ENCODE measurements around the gene ZNF784.

Gene ZNF784

DNA sequence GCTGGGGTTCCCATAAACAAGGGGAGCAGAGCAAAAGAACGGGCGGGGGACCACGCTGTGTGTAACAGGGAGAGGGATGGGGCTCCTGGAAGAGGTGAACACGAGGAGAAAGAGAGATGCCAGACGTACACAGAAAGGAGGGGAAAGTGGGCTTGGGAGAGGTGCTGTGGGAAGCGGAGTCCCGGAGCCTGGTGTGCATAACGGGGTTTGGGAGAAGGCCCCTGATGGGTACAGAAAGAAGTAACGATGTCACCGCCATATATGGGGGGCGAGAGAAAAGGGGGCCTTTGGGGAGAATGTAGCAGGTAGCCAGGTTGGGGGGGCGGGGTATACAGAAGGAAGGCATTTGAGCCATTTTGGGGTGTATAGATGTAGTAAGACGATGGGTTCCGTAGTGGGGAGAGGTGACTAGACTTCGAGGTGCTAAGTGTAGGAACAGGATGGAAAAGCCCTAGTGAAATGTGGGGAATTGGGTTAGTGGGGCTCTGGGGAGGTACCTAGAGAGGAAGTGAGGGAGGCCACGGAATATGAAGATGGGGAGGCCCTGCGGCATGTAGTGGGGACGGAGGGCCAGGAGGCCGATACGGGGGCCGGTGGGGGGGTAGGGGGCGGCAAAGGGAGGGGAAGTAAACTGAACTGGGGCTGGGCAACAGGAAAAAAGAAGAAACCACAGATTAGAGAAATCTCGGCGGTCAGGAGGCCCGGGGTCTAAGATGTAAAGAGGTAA is 17.2 kb upstream of the ZNF784 start (continued):
- TF ChIP-seq, protein P1, sequence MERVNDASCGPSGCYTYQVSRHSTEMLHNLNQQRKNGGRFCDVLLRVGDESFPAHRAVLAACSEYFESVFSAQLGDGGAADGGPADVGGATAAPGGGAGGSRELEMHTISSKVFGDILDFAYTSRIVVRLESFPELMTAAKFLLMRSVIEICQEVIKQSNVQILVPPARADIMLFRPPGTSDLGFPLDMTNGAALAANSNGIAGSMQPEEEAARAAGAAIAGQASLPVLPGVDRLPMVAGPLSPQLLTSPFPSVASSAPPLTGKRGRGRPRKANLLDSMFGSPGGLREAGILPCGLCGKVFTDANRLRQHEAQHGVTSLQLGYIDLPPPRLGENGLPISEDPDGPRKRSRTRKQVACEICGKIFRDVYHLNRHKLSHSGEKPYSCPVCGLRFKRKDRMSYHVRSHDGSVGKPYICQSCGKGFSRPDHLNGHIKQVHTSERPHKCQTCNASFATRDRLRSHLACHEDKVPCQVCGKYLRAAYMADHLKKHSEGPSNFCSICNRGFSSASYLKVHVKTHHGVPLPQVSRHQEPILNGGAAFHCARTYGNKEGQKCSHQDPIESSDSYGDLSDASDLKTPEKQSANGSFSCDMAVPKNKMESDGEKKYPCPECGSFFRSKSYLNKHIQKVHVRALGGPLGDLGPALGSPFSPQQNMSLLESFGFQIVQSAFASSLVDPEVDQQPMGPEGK (tag by site-specific recombination; IDR thresholded peaks at IDR 0.05) = peak; percentile 88; the same call in 1 of the 2 replicates
- 0 out of 2 replicates have a peak, but pooled peaks have one; percentile 19 for TF ChIP-seq ZNF24 (tag by site-specific recombination; IDR thresholded peaks at IDR 0.05)
- TF ChIP-seq, protein P2, sequence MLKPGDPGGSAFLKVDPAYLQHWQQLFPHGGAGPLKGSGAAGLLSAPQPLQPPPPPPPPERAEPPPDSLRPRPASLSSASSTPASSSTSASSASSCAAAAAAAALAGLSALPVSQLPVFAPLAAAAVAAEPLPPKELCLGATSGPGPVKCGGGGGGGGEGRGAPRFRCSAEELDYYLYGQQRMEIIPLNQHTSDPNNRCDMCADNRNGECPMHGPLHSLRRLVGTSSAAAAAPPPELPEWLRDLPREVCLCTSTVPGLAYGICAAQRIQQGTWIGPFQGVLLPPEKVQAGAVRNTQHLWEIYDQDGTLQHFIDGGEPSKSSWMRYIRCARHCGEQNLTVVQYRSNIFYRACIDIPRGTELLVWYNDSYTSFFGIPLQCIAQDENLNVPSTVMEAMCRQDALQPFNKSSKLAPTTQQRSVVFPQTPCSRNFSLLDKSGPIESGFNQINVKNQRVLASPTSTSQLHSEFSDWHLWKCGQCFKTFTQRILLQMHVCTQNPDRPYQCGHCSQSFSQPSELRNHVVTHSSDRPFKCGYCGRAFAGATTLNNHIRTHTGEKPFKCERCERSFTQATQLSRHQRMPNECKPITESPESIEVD (tag by site-specific recombination; IDR thresholded peaks at IDR 0.05) = no peak
- TF ChIP-seq, protein P3, sequence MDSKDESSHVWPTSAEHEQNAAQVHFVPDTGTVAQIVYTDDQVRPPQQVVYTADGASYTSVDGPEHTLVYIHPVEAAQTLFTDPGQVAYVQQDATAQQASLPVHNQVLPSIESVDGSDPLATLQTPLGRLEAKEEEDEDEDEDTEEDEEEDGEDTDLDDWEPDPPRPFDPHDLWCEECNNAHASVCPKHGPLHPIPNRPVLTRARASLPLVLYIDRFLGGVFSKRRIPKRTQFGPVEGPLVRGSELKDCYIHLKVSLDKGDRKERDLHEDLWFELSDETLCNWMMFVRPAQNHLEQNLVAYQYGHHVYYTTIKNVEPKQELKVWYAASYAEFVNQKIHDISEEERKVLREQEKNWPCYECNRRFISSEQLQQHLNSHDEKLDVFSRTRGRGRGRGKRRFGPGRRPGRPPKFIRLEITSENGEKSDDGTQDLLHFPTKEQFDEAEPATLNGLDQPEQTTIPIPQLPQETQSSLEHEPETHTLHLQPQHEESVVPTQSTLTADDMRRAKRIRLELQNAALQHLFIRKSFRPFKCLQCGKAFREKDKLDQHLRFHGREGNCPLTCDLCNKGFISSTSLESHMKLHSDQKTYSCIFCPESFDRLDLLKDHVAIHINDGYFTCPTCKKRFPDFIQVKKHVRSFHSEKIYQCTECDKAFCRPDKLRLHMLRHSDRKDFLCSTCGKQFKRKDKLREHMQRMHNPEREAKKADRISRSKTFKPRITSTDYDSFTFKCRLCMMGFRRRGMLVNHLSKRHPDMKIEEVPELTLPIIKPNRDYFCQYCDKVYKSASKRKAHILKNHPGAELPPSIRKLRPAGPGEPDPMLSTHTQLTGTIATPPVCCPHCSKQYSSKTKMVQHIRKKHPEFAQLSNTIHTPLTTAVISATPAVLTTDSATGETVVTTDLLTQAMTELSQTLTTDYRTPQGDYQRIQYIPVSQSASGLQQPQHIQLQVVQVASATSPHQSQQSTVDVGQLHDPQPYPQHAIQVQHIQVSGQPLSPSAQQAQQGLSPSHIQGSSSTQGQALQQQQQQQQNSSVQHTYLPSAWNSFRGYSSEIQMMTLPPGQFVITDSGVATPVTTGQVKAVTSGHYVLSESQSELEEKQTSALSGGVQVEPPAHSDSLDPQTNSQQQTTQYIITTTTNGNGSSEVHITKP (tag by site-specific recombination; IDR thresholded peaks at IDR 0.05) = peak; percentile 52; the same call in 1 of the 2 replicates
- TF ChIP-seq ZNF138 (tag by site-specific recombination; IDR thresholded peaks at IDR 0.05; ENCODE audit: borderline replicate concordance) = no peak
- TF ChIP-seq ZNF785 (tag by site-specific recombination; IDR thresholded peaks at IDR 0.05) = no peak
- no peak for TF ChIP-seq SETDB1 (IDR thresholded peaks at IDR 0.05; ENCODE audit: insufficient read length, low read length)
- TF ChIP-seq, protein P4, sequence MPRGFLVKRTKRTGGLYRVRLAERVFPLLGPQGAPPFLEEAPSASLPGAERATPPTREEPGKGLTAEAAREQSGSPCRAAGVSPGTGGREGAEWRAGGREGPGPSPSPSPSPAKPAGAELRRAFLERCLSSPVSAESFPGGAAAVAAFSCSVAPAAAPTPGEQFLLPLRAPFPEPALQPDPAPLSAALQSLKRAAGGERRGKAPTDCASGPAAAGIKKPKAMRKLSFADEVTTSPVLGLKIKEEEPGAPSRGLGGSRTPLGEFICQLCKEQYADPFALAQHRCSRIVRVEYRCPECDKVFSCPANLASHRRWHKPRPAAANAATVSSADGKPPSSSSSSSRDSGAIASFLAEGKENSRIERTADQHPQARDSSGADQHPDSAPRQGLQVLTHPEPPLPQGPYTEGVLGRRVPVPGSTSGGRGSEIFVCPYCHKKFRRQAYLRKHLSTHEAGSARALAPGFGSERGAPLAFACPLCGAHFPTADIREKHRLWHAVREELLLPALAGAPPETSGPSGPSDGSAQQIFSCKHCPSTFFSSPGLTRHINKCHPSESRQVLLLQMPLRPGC (tag by site-specific recombination; IDR thresholded peaks at IDR 0.05) = no peak
- TF ChIP-seq YY1 (tag by site-specific recombination; IDR thresholded peaks at IDR 0.05) = no peak
- TF ChIP-seq ZNF707 (tag by site-specific recombination; IDR thresholded peaks at IDR 0.05) = no peak
- TF ChIP-seq ZNF23 (tag by site-specific recombination; IDR thresholded peaks at IDR 0.05; ENCODE audit: borderline replicate concordance) = no peak
- no peak for TF ChIP-seq SCRT2 (tag by site-specific recombination; IDR thresholded peaks at IDR 0.05)
- TF ChIP-seq, protein P5, sequence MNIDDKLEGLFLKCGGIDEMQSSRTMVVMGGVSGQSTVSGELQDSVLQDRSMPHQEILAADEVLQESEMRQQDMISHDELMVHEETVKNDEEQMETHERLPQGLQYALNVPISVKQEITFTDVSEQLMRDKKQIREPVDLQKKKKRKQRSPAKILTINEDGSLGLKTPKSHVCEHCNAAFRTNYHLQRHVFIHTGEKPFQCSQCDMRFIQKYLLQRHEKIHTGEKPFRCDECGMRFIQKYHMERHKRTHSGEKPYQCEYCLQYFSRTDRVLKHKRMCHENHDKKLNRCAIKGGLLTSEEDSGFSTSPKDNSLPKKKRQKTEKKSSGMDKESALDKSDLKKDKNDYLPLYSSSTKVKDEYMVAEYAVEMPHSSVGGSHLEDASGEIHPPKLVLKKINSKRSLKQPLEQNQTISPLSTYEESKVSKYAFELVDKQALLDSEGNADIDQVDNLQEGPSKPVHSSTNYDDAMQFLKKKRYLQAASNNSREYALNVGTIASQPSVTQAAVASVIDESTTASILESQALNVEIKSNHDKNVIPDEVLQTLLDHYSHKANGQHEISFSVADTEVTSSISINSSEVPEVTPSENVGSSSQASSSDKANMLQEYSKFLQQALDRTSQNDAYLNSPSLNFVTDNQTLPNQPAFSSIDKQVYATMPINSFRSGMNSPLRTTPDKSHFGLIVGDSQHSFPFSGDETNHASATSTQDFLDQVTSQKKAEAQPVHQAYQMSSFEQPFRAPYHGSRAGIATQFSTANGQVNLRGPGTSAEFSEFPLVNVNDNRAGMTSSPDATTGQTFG (tag by site-specific recombination; IDR thresholded peaks at IDR 0.05; ENCODE audit: borderline replicate concordance) = no peak
- no peak for TF ChIP-seq ZNF114 (tag by site-specific recombination; IDR thresholded peaks at IDR 0.05)
- TF ChIP-seq WT1 (tag by site-specific recombination; IDR thresholded peaks at IDR 0.05) = peak; percentile 36; the same call in 1 of the 2 replicates
- no peak for TF ChIP-seq ZNF221 (tag by site-specific recombination; IDR thresholded peaks at IDR 0.05; ENCODE audit: borderline replicate concordance)
- 0 out of 2 replicates have a peak, but pooled peaks have one; percentile 6 for TF ChIP-seq KLF9 (tag by site-specific recombination; IDR thresholded peaks at IDR 0.05; ENCODE audit: low read depth)
- TF ChIP-seq ZNF175 (tag by site-specific recombination; IDR thresholded peaks at IDR 0.05) = no peak
- TF ChIP-seq, protein P6, sequence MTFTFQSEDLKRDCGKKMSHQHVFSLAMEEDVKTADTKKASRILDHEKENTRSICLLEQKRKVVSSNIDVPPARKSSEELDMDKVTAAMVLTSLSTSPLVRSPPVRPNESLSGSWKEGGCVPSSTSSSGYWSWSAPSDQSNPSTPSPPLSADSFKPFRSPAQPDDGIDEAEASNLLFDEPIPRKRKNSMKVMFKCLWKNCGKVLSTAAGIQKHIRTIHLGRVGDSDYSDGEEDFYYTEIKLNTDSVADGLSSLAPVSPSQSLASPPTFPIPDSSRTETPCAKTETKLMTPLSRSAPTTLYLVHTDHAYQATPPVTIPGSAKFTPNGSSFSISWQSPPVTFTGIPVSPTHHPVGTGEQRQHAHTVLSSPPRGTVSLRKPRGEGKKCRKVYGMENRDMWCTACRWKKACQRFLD (tag by site-specific recombination; IDR thresholded peaks at IDR 0.05) = no peak
- TF ChIP-seq ZNF701 (tag by site-specific recombination; IDR thresholded peaks at IDR 0.05) = no peak
- no peak for TF ChIP-seq RBAK (tag by site-specific recombination; IDR thresholded peaks at IDR 0.05)
- TF ChIP-seq, protein P7, sequence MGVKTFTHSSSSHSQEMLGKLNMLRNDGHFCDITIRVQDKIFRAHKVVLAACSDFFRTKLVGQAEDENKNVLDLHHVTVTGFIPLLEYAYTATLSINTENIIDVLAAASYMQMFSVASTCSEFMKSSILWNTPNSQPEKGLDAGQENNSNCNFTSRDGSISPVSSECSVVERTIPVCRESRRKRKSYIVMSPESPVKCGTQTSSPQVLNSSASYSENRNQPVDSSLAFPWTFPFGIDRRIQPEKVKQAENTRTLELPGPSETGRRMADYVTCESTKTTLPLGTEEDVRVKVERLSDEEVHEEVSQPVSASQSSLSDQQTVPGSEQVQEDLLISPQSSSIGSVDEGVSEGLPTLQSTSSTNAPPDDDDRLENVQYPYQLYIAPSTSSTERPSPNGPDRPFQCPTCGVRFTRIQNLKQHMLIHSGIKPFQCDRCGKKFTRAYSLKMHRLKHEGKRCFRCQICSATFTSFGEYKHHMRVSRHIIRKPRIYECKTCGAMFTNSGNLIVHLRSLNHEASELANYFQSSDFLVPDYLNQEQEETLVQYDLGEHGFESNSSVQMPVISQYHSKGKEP (tag by site-specific recombination; IDR thresholded peaks at IDR 0.05) = no peak
- TF ChIP-seq, protein P8, sequence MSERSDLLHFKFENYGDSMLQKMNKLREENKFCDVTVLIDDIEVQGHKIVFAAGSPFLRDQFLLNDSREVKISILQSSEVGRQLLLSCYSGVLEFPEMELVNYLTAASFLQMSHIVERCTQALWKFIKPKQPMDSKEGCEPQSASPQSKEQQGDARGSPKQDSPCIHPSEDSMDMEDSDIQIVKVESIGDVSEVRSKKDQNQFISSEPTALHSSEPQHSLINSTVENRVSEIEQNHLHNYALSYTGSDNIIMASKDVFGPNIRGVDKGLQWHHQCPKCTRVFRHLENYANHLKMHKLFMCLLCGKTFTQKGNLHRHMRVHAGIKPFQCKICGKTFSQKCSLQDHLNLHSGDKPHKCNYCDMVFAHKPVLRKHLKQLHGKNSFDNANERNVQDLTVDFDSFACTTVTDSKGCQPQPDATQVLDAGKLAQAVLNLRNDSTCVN (tag by site-specific recombination; optimal IDR thresholded peaks at IDR 0.05) = peak; percentile 1
